ENCODE results near the gene KMT2A.
A peak's percentile ranks its signal among the peaks of the same experiment; 100 is the strongest.
"Not testable (repeated sequence)": the region's sequence is repeated elsewhere in the genome, so short reads cannot be mapped to it uniquely, and the experiment has no call there.

Gene KMT2A

GRCh38 chr11:118434553-118435289, 1.6 kb upstream of the KMT2A start:
- DNase-seq (ENCODE audit: low spot score), result peak; percentile 58

- peak; percentile 93 for DNase-seq (ENCODE audit: low spot score)
Observed at GRCh38 chr11:118435290-118435892, 901 bp upstream of the KMT2A start.

GRCh38 chr11:118436639-118437207, 431 bp downstream of the KMT2A start:
- DNase-seq (ENCODE audit: low spot score), result no peak

DNA sequence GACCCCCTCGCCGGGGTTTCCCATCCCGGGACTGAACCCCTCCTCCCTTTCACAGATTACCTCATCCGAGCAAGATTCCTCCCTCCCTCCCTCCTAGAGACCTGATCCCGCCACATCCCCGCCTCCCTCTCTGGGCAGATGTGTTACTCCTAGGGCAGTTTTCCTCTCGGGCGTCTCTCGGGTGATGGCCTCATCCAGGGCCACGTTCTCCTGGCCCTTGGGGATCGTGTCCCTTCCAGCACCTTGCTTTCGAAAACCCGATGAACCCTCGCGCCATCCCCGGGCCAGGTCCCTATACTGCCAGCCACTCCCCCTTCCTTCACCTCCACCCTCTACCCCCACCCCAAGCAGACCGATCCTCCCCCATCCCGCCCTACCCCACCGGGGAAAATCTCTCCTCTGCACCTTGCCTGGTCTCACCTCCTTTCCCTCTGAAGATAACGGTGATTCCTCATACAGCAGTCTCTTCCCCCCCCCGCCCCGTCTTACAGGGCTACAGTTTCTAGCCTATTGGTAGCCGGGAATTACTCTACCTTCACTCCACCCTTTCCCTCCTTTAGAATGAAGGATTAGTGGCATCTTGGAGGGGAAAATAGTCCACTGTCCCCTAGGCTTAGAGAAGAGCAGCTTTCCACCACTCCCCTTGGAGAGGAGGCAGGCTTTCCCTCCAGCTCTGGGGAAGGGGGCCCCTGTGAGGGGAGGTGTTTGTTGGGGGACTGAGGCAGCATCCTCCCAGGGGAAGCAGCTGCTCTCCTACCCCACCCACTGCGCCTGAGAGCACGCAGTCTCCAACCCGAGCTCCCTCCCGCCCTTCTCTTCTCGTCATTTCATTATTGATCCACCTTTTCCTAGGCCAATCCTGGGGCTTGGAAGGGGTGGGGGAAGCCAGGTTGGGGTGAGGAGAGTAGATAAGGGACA, 1.2 kb downstream of the KMT2A start:
- peak; percentile 11 for DNase-seq (ENCODE audit: low spot score)

DNA sequence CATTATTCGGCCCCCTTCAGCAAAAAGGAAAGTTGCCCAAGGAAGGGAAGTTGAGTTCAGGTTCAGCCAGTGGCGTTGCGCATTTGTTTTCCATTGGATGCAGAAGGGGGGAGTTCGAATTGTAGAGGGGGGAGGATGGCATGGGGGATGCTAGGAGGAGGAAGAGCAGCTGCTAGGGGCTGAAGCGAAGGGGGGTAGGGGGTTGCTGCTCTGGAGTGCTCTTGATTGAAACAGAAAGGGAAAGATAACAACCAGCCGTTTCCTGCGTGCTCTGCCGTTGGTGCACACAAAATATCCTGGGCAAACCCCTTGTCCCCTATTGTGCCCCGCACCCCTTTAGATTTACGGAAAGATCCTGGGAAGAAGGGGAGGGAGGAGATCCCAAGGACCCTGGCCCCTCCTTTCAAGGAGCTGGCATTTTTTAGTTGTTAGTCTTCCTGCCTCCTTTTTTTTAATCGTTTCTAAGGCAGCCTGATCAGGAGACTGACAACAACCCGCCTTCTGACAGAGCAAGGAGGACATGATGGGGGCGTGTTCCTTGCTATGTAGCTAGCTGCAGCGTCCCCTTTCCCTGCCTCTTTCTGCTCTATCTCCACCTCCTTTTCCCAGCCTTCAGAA, 2.1 kb downstream of the KMT2A start:
- DNase-seq (ENCODE audit: low spot score), result peak; percentile 24

DNA sequence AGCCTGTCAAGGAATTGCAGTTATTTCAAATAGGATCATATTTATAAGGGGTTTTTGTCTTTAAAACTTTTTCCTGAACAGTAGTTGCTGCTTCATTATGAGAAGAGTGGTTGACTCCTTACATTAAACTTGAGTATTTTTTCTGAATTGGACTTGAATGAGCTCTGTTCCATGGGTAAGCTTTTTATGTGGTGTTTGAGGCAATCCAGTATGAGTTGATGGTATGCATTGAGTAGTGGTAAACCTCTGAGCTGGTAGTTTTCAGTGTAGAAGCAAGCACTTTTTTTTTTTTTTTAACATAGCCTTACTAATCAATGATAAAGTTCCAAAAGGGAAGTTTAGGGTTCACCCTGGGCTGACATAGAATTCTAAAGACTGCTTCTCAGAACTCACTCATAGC, 3.4 kb downstream of the KMT2A start:
- no peak for DNase-seq (ENCODE audit: low spot score)

DNA sequence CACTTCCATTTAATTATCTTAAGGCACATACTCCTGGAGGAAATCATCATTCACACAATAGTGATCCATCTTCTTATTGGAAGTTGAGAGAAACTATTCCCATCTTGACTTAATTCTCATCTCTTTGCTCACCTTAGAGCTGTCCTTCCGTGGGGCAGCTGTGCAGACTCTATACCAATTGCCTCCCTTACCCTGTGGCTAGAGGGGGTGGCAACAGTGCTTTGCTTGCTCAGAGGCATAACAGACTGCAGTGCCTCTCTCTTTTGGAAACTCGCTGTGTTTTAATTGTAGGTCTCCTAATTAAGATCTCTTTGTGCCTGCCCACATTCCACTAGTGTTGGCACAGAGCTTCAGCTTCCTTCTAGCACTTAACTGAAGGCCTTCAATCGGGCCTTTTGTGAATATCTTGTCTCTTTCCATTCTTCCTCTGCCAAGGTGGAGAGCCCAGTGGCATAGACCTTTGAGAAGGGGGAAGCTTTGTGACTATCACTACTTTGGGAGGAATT, 5.5 kb downstream of the KMT2A start:
- no peak for DNase-seq (ENCODE audit: low spot score)

GRCh38 chr11:118442301-118442700, 6.0 kb downstream of the KMT2A start:
- DNase-seq (ENCODE audit: low spot score), result no peak

DNA sequence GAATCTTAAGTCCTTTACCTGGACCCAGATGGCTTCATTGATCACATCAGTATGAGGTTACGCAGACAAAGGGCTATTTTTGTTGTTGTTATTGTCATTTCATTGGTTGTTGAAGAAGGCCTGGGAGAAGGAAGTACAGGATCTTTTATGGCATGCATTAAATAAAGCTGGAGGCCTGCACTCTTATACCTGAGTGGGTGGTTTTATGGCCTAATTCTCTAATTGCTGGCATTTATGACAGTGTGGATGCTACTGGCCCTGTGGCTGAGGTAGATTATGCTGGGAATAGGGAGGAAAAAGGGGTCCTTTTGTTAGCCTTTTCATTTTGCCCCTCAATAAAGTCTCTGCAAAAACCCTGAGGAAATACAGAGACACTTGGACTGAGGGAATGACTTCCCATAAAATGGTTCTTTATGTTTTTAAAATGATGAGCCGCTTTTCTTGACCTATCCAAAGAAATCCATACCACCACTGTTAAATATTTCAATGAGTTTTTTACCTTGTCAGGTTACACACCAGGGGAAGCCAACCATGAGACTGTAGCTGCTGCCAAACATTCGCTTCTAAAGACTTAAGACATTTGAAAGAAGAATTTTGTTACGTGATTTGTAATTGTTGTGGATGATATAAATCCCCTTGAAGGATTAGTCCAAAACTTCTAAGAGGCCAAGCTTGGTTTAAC, 6.8 kb downstream of the KMT2A start:
- no peak for DNase-seq (ENCODE audit: low spot score)

GRCh38 chr11:118443590-118444218, 7.4 kb downstream of the KMT2A start:
- no peak for DNase-seq (ENCODE audit: low spot score)

DNA sequence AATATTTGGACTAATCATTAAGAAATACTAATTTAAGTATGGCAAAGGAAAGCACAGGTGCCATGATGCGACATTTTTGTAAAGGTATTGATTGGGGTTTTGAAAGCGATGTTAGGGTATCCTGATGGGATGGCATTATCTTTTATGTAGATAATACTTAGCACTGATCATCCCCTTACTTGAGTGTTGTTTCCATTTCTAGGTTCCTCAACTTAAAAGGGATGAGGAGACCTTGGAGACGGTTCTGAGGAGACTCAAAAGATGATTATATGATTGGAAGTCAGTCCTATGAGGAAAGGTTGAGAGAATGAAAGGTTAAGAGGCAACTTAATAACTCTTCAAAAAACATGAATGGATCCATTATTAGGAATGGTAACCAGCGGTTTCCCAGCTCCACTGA, 11.1 kb downstream of the KMT2A start:
- DNase-seq (ENCODE audit: low spot score), result no peak

DNA sequence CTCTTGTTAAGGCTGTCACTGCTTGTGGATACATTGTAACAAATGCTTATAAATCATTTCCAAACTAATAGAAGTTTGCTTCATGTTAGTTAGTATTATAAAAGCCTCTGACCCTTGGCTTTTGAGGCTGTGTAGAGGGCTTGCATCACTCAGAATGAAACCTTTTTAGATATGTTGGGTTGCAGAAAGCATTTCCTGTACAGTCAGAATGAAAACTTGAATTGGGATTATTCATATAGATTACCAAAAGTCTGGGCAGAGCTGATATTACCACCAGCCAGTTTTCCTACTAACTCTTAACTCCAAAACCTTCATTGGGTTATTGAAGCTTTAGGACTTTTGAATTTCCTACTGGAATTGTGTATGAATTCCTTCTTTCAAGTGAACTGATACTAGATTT, 12.0 kb downstream of the KMT2A start:
- no peak for DNase-seq (ENCODE audit: low spot score)

DNA sequence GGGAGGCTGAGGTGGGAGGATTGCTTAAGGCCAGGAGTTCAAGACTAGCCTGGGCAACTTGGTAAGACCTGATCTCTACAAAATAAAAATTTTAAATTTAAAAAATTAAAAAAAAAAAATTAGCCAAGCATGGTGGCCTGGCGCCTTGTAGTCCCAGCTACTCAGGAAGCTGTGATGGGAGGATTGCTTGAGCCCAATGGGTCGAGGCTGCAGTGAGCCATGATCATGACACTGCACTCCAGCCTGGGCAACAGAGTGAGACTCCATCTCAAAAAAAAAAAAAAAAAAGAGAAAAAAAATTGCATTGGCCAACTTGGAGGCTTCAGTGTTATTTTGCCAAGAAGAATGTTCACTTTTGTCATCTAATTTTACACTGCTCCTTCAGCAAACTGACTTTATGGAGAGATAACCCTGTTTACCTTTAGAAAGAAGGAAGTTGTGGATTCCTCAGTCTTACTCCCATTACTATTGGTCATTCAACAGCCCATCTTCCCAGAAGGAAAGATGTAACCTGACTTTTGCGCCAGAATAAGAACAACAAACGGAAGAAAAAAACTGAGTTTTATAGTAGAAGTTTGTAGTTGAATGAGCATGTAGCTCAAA, 13.1 kb downstream of the KMT2A start:
- no peak for DNase-seq (ENCODE audit: low spot score)

DNA sequence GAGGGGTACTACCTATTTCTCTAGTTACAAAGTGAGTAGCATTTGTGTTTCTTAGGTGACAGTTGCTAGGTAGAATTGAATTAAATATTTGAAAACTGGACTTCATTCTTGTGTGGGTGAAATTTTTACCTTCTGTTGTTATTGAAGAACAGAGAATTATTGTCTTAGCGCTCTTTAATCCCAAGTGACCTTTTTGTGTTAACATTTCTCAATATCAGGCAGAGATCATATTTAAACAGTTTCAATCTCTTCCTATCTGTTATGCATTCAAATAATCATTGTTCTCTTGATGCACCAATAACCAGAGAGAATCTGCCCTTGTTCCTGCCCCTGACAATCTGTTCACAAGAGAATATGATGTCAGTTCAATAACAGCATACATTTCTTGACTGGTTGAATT, 14.2 kb downstream of the KMT2A start:
- no peak for DNase-seq (ENCODE audit: low spot score)

DNA sequence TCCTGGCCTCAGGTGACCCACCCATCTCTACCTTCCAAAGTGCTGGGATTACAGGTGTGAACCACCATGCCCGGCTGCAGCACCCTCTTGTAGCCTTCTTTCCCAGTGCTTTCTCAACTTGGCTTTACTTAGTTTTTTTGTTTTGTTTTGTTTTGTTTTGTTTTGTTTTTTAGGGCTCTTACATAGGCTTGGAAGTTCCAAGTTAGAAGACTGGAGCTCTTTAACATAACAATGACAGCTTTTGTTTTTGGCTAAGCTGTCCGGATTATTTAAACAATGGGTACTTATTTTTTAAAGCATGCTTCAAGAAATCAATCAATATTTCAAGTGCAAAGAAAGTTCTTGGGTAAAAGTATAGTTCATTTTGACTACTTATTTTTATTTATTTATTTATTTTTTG, 25.9 kb downstream of the KMT2A start:
- no peak for DNase-seq (ENCODE audit: low spot score)

DNA sequence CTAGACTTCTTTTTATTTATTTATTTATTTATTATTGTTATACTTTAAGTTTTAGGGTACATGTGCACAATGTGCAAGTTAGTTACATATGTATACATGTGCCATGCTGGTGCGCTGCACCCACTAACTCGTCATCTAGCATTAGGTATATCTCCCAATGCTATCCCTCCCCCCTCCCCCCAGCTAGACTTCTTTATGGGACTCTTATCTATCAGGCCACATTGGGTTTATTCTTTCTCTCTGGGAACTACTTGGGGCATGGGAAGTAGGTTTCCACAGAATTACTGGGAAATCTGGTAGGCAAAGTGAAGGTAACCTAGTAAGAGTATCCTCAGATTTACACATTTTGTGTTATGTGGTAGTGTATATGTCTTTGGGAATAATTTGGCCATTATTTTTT, 32.7 kb downstream of the KMT2A start:
- not testable (repeated sequence) for DNase-seq (ENCODE audit: low spot score)

- no peak for DNase-seq (ENCODE audit: low spot score)
Observed at GRCh38 chr11:118471030-118471429, 34.7 kb downstream of the KMT2A start.

- DNase-seq (ENCODE audit: low spot score), result no peak
Observed at GRCh38 chr11:118473537-118473936, 37.2 kb downstream of the KMT2A start.

- DNase-seq (ENCODE audit: low spot score), result no peak
Observed at GRCh38 chr11:118476676-118477075, 40.4 kb downstream of the KMT2A start.

DNA sequence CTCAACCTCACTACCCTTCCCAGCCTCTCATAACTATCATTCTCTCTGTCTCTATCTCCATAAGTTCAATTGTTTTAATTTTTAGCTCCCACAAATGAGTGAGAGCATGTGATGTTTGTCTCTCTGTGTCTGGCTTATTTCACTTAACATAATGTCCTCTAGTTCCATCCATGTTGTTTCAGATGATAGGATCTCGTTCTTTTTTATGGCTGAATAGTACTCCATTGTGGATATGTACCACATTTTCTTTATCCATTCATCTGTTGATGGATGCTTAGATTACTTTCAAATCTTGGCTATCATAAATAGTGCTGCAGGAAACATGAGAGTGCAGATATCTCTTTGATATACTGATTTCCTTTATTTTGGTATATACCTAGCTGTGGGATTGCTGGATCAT, 44.9 kb downstream of the KMT2A start:
- DNase-seq (ENCODE audit: low spot score), result not testable (repeated sequence)
